ENCODE data around the gene SRPX2. TPM values are rescaled to one million over a fixed set of nuclear protein-coding genes. Genes with fewer than 3 reads are reported as not detected.
"Not testable (repeated sequence)": the region's sequence is repeated elsewhere in the genome, so short reads cannot be mapped to it uniquely, and the experiment has no call there.

The SRPX2 gene
- polyA plus RNA-seq, 1 donor: 21.0 TPM

GRCh38 chrX:100696699-100697351 is 52.8 kb downstream of the SRPX2 start:
- no peak for DNase-seq

GRCh38 chrX:100698551-100698950 is 54.6 kb downstream of the SRPX2 start:
- DNase-seq: no peak

- no peak for DNase-seq
These were observed 56.8 kb downstream of the SRPX2 start for GRCh38 chrX:100700809-100701208.

GRCh38 chrX:100704581-100705203 is 60.7 kb downstream of the SRPX2 start:
- no peak for DNase-seq

GRCh38 chrX:100710816-100711215 is 66.8 kb downstream of the SRPX2 start:
- DNase-seq: no peak

GRCh38 chrX:100717363-100717762 is 73.4 kb downstream of the SRPX2 start:
- no peak for DNase-seq

- no peak for DNase-seq
These were observed 75.1 kb downstream of the SRPX2 start for GRCh38 chrX:100719139-100719538.

GRCh38 chrX:100720301-100720700 is 76.3 kb downstream of the SRPX2 start:
- DNase-seq: no peak

GRCh38 chrX:100721328-100721727 is 77.3 kb downstream of the SRPX2 start:
- DNase-seq: no peak

- DNase-seq: not testable (repeated sequence)
These were observed 80.0 kb downstream of the SRPX2 start for GRCh38 chrX:100724006-100724405.

Other genes with a start within 250 kb of the SRPX2 start
- gene PCDH19, start 233.9 kb upstream of the SRPX2 start, polyA plus RNA-seq (ENCODE audit: insufficient read length): 7.4 TPM
- 40.1 TPM for gene TNMD, start 59.3 kb upstream of the SRPX2 start, polyA plus RNA-seq (ENCODE audit: insufficient read length)
- gene TSPAN6, start 7.4 kb upstream of the SRPX2 start, polyA plus RNA-seq (ENCODE audit: insufficient read length): 24.8 TPM
- 5.8 TPM for gene SYTL4, start 87.9 kb downstream of the SRPX2 start, polyA plus RNA-seq (ENCODE audit: insufficient read length)
- 10.6 TPM for gene CSTF2, start 176.2 kb downstream of the SRPX2 start, polyA plus RNA-seq (ENCODE audit: insufficient read length)
- 0.25 TPM for gene NOX1, start 230.2 kb downstream of the SRPX2 start, polyA plus RNA-seq (ENCODE audit: insufficient read length)

Data from hindlimb muscle (tissue), 1 donor.